DMS114 treated with DMSO at 0.1 percent for 48 hours (cell line): Measurements from ENCODE around the gene RGS9.
A peak's percentile ranks its signal among the peaks of the same experiment; 100 is the strongest.
"Not testable (repeated sequence)": the region's sequence is repeated elsewhere in the genome, so short reads cannot be mapped to it uniquely, and the experiment has no call there.

Experiments
- DNase-seq: peaks from one replicate; lab custom pipeline; 2025; ENCODE audit not compliant: unreplicated experiment; lab: John Stamatoyannopoulos, UW

RGS9 gene

DNA sequence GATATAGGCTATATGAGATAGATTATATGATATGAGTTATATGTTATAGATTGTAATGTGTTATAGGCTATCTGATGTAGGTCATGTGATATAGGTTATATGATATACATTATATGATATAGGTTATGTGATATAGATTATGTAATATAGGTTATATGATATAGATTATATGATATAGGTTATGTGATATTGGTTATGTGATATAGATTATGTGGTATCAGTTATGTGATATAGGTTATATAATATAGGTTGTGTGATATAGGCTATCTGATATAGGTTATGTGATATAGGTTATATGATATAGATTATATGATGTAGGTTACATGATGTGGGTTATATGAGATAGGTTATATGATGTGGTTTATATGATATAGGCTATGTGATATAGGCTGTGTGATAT lies 68.5 kb downstream of the RGS9 start:
- DNase-seq, result no peak

DNA sequence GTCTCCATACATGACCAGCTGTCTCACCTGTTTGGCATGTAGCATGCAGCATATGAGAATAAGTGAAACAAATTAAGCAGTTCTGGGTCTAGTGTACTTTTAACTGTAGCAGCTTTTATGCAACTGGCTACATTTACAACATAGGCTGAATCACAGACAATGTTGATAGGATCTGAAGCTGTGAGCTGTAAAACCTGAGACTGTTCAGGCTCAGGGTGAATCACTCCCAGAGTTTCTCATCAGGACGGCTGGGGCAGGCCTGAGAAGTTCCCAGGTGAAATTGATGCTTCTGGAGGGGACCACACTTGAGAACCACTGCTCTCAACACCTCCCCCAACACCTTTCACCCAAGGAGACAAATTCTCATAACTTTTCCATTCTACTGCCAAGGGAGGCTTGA lies 70.3 kb downstream of the RGS9 start:
- not testable (repeated sequence) for DNase-seq

DNA sequence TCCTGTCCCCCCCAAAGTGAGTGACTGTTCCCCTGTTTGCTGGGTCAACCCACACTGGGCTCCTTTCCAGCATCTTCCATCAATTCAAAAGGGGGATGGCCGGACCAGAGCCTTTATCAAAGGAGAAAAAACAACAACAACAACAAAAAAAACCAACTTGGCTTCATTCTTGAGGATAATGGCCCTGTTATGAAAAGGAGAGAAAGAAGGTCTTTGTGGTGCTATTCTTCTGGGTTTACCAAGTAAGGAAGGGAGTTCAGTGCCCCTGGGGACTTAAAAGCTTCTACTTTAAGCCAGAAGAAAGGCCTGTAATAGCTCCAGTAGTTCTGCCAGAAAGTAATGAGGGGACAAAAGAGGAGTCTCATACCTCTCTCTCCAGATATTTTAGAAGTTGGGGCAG lies 71.5 kb downstream of the RGS9 start:
- no peak for DNase-seq

DNA sequence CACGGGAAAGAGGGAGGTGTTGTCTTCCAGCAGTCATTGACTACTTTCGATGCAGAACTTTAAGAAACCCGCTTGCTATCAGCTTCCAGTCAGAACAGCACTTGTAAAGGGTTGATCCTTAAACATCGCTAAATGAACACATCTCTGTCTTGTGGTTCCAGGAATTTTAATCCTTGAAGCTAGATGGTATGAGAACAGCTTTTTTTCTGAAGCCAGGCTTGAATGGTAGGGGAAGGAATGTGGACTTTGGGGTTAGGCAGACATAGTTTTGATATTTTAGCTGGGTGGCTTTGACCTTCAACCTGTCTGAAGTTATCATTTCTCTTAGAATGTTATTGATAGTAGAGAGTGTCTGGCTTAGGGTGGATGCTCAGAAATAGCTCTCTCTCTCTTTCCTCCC lies 81.1 kb downstream of the RGS9 start:
- DNase-seq, result no peak

DNA sequence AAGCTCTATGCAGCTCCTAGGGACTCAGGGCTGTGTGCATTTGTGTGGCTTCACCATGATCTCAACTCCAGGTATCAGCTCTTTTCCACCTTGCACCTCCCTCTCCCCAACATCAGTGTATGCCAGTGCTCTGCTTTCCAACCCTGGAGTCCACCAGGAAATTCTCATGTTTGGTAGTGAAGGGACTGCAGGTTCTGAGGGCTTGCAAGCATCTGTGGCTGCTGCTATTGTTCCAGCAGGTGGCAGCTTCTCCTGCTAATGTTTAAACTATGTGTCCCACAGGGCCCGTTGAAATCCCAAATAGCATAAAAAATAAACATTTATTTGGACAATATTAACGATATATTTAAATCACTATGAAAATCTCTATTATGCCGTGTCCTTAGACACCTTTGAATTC lies 82.0 kb downstream of the RGS9 start:
- no peak for DNase-seq

DNA sequence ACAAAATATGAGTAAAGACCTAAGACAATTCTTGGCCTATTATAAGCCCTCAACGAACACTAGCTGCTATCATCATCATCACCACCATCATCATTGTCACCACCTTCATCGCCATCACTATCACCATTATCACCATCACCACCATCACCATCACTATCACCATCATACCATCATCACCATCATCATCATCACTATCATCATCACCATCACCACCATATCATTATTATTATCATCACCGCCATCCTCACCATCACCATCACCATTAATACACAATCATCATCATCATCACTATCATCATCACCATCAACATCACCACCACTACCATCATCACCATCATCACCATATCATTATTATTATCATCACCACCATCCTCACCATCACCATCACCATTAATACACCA lies 82.5 kb downstream of the RGS9 start:
- DNase-seq, result no peak

DNA sequence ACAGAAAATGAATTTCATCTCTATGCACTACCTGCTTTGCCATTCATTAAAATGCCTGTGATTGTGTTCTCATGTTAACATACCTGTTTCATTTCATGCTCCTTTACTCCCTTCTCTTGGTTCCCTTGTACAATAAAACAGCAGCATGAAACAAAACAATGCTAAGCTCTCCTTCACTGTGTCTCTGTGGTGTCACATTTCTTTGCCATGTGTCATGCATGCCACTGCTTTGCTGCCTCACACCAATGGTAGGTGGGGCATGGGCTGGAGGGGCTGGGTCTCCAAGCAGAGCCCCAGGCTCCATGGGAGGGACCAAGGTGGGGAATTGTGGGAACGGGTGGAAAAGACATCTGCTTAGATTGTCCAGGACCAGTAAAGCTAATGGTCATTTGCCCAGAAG lies 83.6 kb downstream of the RGS9 start:
- DNase-seq, result no peak

DNA sequence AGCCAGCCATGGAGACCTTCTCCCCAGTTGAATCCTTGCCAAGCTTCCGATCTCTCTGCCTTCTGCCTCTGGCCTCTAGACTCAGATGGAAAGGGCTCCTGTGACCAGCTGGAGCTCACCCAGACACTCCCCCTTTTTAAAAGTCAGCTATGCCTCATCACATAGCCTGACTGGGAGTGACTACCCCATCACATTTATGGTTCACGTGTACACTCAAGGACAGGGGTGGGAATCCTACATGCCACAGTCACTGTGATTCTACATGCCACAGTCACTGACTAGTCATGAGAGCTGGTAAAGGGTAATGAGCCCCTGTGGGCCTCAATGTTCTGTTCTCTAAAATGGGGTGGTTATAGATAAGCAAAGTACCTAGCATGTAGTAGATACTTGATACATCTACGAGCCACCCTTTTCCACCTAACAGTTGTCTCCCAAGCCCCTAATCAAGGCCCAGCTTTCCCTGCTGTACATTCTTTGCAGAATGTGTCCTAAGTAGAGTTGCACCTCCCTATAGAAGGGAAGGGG lies 85.1 kb downstream of the RGS9 start:
- no peak for DNase-seq

DNA sequence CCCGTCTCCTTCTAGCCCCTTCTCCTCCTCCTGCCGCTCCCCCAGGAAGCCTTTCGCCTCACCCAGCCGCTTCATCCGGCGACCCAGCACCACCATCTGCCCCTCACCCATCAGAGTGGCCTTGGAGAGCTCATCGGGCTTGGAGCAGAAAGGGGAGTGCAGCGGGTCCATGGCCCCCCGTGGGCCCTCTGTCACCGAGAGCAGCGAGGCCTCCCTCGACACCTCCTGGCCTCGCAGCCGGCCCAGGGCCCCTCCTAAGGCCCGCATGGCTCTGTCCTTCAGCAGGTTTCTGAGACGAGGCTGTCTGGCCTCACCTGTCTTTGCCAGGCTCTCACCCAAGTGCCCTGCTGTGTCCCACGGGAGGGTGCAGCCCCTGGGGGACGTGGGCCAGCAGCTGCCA lies 87.9 kb downstream of the RGS9 start:
- DNase-seq, result no peak

DNA sequence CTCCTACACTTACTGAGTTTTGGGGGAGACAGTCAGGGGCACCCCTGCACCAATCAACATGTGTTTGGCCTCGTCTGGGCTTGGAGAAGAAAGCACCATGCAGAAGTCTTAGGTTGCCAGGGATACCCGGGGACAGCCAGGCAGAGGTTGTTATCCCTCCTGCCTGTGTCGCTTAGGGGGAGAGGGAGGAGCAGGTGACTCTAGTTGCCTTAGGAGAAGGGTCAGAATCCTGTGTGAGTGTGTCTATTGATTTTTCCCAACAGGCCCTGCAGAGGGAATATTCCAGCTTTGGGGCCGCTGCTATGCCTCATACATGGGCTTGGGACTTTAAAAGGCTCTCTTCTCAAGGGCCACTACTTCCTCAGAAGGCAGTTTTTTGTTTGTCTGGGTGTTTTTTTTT lies 89.1 kb downstream of the RGS9 start:
- no peak for DNase-seq

DNA sequence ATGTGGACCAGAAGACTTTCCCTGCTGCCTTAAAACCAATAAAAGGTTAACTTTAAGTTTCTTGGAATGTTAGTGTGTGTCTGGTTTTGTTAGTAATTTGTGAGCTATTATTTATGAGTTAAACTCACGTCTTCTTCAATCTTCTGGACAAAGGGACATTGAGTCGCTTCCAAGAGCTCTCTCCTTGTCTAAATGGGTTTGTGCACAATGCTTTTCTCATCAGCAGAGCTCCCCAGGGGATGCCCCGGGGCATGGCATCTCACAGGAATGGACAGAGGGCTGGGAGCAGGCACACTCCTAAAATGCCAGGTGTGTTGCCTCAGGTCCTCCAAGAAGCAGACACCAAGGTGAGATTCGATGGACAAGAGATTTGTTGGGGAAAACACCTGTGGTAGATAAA lies 90.5 kb downstream of the RGS9 start:
- no peak for DNase-seq

DNA sequence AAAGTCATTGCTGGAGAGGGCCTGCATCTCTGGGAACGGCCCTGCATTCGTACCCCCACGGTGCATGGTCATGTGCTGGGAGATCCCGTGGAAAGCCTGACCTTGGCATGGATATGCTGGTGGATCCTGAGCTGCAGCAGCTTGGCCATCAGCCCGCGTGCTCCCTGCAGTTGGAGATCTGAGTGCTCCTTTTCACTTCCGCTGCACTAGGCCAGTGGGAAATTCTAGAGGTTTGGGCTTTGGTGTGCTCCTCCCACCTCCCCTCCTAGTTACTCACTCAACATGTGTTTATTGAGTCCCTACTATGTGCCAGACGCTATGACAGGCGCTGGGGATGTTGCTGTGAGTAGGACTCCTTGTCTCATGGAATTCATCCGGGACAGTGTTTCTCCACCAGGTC lies 91.1 kb downstream of the RGS9 start:
- DNase-seq, result no peak

DNA sequence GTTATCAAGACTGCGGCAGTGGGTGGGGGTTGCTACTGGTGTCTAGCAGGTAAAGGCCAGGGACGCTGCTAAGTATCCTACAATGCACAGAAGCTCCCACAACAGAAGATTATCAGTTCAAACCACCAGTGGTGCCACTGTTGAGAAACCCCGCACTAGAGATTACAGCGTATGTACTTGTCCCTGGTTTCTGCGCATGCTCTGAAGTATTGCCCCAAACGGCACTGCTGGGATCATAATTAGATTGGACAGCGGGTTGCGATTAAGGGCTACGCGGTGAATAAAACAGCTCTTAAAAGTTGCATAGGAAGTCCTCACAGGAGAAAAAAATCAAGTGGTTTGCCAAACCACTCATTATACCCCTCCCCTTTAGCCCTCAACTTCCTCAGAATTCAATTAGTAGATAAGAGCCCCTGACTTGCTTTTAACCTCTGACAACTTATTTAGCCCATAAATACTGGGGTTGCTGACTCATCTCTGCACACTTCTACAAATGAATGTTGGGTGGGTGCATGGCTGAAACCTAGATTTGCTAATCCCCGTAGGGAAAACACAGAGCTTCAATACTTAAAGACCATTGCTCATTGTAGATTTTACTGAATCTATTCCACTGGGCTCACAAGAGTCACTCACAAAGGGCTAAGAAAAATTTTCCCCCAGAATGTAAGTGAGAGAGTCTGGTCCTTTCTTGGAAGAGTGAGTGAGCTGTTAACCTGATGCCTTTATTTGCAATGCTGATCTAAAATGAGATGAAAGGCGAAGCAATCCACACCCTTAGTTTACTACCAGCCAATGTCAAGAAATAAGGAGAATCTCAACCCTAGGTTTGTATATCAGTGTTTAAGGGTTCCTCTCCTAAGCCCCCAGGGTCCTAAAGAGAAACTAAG lies 91.8 kb downstream of the RGS9 start:
- no peak for DNase-seq

DNA sequence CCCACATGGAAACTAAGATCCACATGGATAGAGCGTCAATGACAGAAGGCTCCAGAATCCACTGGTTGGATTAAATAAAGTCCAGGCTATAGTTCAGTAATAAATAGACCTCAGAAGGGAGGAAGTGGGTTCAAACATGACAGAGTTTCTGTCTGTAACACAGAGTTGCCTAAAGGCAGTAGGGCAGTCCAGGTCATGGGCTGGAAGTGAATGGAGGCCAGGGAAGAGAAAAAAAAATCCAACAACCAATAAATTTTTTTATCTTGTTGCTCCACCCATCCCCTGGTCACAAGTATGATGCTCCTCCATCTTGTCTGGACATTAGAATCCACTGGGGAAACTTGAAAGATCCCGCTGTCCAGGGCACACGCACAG lies 92.4 kb downstream of the RGS9 start:
- no peak for DNase-seq

DNA sequence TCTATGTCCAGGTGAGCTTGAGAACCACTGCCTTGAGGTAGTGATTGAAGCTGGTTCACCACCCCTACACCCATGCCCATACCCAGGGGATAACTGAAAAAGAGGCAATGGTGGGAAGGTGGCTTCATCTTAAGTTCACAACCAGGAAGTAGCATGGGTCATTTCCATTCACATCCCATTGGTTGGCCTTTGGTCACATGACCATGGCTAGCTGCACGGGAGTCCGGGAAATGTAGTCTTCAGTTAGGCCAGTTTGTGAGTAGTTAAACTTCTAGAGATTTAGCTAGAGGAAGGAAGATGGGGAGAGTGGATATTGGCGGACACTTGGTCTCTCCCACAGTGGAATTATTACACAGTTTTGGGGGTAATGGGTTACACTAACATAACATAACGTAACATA lies 92.9 kb downstream of the RGS9 start:
- DNase-seq, result no peak

DNA sequence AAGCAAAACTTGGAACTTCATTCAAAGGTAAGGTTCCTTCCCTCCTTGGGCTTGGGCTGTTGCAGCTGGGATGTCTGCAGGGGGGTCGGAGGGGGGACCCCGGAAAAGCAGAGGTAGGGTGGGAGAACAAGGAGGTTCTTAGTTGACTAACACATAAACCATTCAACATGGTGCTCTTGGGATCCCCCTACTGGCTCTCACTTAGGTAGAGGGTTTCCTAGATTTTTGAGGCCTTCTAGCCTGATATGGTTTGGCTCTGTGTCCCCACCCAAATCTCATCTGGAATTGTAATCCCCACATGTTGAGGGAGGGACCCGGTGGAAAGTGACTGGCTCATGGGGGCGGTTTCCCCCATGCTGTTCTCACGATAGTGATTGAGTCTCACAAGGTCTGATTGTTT lies 93.9 kb downstream of the RGS9 start:
- DNase-seq, result no peak

DNA sequence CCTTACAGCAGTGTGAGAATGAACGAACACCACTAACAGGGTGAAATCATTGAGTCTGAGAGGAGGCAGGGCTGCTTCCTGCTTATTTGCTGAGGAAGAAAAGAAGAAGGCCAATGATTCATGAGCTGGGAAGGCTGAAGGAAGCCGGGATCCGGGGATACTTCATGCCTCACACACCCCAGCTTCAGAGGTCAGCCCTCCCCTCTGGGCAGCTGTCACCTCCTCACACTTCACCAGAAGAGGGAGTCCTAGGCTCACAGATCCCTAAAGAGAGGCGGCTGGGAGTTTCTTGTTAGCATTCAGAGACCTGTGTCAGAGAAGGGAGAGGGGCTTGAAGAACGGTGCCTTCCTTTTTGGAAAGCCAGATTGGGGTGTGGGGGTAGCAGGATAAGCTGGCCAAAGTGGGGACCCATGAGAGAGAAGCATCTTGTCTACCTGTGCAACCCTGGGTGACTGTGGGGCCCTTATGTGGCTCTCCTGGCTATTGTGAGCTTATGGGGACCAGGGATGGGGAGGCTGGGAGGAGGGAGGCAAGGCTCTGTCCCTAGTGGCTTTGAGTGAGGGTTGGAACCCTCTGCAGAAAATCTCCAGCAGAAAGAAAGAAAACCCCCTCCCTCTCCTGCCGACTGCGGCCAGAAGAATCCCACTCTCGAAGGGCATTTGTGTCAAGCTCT lies 94.6 kb downstream of the RGS9 start:
- peak; percentile 31 for DNase-seq

DNA sequence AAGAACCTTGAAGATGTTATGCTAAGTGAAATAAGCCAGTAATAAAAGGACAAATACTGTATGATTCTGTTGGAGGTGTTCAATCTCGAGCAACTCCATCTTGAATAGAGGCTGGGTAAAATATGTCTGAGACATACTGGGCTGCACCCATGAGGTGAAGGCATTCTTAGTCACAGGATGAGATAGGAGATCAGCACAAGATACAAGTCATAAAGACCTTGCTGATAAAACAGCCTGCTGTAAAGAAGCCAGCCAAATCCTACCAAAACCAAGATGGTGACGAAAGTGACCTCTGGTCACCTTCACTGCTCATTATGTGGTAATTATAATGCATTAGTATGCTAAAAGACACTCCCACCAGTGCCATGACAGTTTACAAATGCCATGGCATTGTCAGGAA lies 98.1 kb downstream of the RGS9 start:
- no peak for DNase-seq

DNA sequence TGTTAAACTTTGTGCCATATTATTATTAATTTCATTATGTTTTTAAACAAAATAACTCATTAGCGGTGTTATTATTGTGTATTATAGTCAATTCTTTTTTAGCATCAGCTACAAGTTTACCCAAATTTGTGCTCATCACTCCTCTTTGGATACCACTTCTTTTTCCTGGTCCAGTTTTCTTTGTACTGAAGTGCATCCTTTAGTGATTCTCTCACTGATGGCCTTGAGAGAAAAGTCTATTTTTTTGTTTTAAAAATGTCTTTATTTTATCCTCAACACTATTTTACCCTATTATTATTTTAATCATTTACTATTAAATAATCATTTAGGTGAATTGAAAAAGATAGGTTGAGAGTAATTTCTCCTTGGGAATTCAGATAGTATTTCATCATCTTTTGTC lies 99.2 kb downstream of the RGS9 start:
- no peak for DNase-seq

DNA sequence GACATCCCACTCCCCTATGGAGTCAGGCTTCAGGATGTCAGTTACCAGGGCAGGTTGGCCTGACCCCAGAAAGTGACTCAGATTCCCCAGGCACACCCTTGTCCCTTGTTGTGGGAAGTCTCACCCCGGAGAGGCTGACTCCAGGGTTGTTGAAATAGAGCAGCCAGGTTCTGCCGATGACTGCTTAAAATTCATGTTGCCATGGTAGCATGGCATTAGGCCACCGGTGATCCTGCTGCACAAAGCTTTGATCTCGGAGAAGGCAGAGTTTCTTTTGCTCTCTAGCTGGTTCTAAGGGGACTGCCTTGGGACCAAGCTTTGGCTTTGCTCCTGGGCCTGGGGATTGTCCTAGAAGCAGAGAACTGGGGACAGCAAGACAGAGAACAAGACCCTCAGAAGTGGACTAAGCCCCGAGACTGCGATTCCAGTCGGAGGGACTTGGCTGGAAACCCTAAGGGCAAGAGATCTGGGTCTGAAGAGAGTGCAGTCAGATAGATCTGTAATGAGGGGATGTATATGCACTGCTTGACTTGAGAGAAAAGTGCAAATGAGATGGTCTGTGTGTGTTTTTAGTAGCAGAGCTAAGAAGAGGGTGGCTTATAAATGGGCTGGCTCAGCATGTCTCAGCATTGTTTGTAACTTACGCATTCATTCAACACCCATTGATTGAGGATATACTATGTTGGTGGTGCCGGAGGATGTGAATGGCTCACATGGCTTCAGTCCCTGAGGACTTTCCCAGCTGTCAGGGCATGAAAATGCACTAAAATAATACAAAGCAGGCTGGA lies 106.9 kb downstream of the RGS9 start:
- no peak for DNase-seq

DNA sequence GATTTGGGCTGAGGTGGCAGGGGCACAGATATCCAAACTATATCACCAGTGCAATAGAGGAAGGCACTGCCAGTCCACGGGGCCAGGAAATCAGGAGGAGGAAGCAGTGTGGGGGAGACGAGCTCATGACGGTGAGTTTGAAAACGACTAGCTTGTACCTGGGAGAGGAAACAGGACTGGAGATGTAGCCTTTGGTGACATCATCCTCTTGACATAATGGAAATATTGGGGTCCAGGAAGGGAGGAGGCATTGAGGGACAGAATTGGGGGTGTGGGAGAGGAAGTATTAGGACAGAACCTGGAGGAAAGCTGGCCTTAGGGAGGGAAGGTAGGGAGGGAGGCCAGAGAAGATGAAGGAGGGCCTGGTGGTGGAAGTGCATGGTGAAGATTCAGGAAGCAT lies 109.1 kb downstream of the RGS9 start:
- DNase-seq, result no peak

DNA sequence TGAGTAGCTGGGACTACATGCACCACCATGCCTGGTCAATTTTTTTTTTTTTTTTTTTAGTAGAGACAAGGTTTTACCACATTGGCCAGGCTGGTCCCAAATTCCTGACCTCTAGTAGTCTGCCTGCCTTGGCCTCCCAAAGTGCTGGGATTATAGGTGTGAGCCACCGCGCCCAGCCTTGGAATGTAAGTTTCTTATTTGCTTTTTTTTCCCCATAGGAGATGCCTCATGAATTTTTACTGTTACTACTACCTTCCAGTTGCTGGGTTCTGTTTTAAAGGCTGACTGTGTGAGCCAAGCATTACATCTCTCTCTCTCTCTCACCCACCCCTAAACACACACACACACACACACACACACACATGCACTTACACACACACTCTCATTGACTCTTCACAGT lies 112.6 kb downstream of the RGS9 start:
- no peak for DNase-seq
